Measurements from ENCODE around the gene YWHAQ. TPM values are rescaled to one million over a fixed set of nuclear protein-coding genes. Genes with fewer than 3 reads are reported as not detected.

The YWHAQ gene
- total RNA-seq = 144 TPM

GRCh38 chr2:9630736-9631552, at the start of gene YWHAQ:
YWHAQ (minus strand) TSS chr2:9630997; CDS start chr2:9630452, 545 bp downstream.
- Histone ChIP-seq H3K27me3 (ENCODE audit: insufficient read depth, low read length) (no peaks in the 10 kb centered on the region), H3K4me1 (ENCODE audit: insufficient read depth, low read length) (peaks cover 33% of the 10 kb centered on the region), H3K9me3 (ENCODE audit: low read depth, low read length) (no peaks in the 10 kb centered on the region), H3K4me3 (ENCODE audit: low read length) (peak within 1 kb of the TSS; percentile 78)

- Histone ChIP-seq H3K27me3 (ENCODE audit: insufficient read depth, low read length) (no peaks in the 10 kb centered on the region), H3K4me3 (ENCODE audit: low read length) (no peak overlapping the region)
Observed at GRCh38 chr2:9680082-9680481, 49.3 kb upstream of the YWHAQ start.

GRCh38 chr2:9679218-9679617, 48.4 kb upstream of the YWHAQ start:
- Histone ChIP-seq H3K4me1 (ENCODE audit: insufficient read depth, low read length) (peaks cover 14% of the 10 kb centered on the region), H3K27me3 (ENCODE audit: insufficient read depth, low read length) (no peaks in the 10 kb centered on the region), H3K9me3 (ENCODE audit: low read depth, low read length) (no peaks in the 10 kb centered on the region), H3K4me3 (ENCODE audit: low read length) (no peak overlapping the region)

More at GRCh38 chr2:9680082-9680481, 49.3 kb upstream of the YWHAQ start:
- H3K4me1 ChIP-seq (ENCODE audit: insufficient read depth, low read length) = peaks cover 14% of the 10 kb centered on the region
- H3K9me3 ChIP-seq (ENCODE audit: low read depth, low read length) = no peaks in the 10 kb centered on the region

- H3K4me3 ChIP-seq (ENCODE audit: low read length) = no peak overlapping the region
- peaks cover 14% of the 10 kb centered on the region for H3K4me1 ChIP-seq (ENCODE audit: insufficient read depth, low read length)
- no peaks in the 10 kb centered on the region for H3K9me3 ChIP-seq (ENCODE audit: low read depth, low read length)
- H3K27me3 ChIP-seq (ENCODE audit: insufficient read depth, low read length) = no peaks in the 10 kb centered on the region
Observed at GRCh38 chr2:9678544-9678943, 47.7 kb upstream of the YWHAQ start.

- Histone ChIP-seq H3K4me3 (ENCODE audit: low read length) (no peak overlapping the region), H3K9me3 (ENCODE audit: low read depth, low read length) (no peaks in the 10 kb centered on the region), H3K4me1 (ENCODE audit: insufficient read depth, low read length) (peaks cover 3% of the 10 kb centered on the region), H3K27me3 (ENCODE audit: insufficient read depth, low read length) (no peaks in the 10 kb centered on the region)
Observed at GRCh38 chr2:9675415-9676351, 44.9 kb upstream of the YWHAQ start.

- Histone ChIP-seq H3K4me3 (ENCODE audit: low read length) (no peak overlapping the region), H3K9me3 (ENCODE audit: low read depth, low read length) (no peaks in the 10 kb centered on the region), H3K27me3 (ENCODE audit: insufficient read depth, low read length) (no peaks in the 10 kb centered on the region), H3K4me1 (ENCODE audit: insufficient read depth, low read length) (no peaks in the 10 kb centered on the region)
Observed at GRCh38 chr2:9674891-9675414, 44.2 kb upstream of the YWHAQ start.

GRCh38 chr2:9673914-9674481, 43.2 kb upstream of the YWHAQ start:
- no peaks in the 10 kb centered on the region for H3K4me1 ChIP-seq (ENCODE audit: insufficient read depth, low read length)
- H3K27me3 ChIP-seq (ENCODE audit: insufficient read depth, low read length) = no peaks in the 10 kb centered on the region
- H3K9me3 ChIP-seq (ENCODE audit: low read depth, low read length) = no peaks in the 10 kb centered on the region
- no peak overlapping the region for H3K4me3 ChIP-seq (ENCODE audit: low read length)

GRCh38 chr2:9668687-9669345, 38.0 kb upstream of the YWHAQ start:
- Histone ChIP-seq H3K4me3 (ENCODE audit: low read length) (no peak overlapping the region), H3K4me1 (ENCODE audit: insufficient read depth, low read length) (no peaks in the 10 kb centered on the region), H3K9me3 (ENCODE audit: low read depth, low read length) (no peaks in the 10 kb centered on the region), H3K27me3 (ENCODE audit: insufficient read depth, low read length) (no peaks in the 10 kb centered on the region)

GRCh38 chr2:9667826-9668225, 37.0 kb upstream of the YWHAQ start:
- H3K27me3 ChIP-seq (ENCODE audit: insufficient read depth, low read length) = no peaks in the 10 kb centered on the region
- no peak overlapping the region for H3K4me3 ChIP-seq (ENCODE audit: low read length)
- no peaks in the 10 kb centered on the region for H3K4me1 ChIP-seq (ENCODE audit: insufficient read depth, low read length)
- H3K9me3 ChIP-seq (ENCODE audit: low read depth, low read length) = no peaks in the 10 kb centered on the region

GRCh38 chr2:9666306-9666705, 35.5 kb upstream of the YWHAQ start:
- H3K4me1 ChIP-seq (ENCODE audit: insufficient read depth, low read length) = no peaks in the 10 kb centered on the region
- H3K9me3 ChIP-seq (ENCODE audit: low read depth, low read length) = no peaks in the 10 kb centered on the region
- H3K4me3 ChIP-seq (ENCODE audit: low read length) = no peak overlapping the region
- no peaks in the 10 kb centered on the region for H3K27me3 ChIP-seq (ENCODE audit: insufficient read depth, low read length)

GRCh38 chr2:9665898-9666297, 35.1 kb upstream of the YWHAQ start:
- H3K27me3 ChIP-seq (ENCODE audit: insufficient read depth, low read length) = no peaks in the 10 kb centered on the region
- no peaks in the 10 kb centered on the region for H3K4me1 ChIP-seq (ENCODE audit: insufficient read depth, low read length)
- H3K4me3 ChIP-seq (ENCODE audit: low read length) = no peak overlapping the region
- H3K9me3 ChIP-seq (ENCODE audit: low read depth, low read length) = no peaks in the 10 kb centered on the region

- Histone ChIP-seq H3K9me3 (ENCODE audit: low read depth, low read length) (no peaks in the 10 kb centered on the region), H3K4me3 (ENCODE audit: low read length) (no peak overlapping the region), H3K4me1 (ENCODE audit: insufficient read depth, low read length) (no peaks in the 10 kb centered on the region), H3K27me3 (ENCODE audit: insufficient read depth, low read length) (no peaks in the 10 kb centered on the region)
Observed at GRCh38 chr2:9664365-9664764, 33.6 kb upstream of the YWHAQ start.

- Histone ChIP-seq H3K4me1 (ENCODE audit: insufficient read depth, low read length) (no peaks in the 10 kb centered on the region), H3K9me3 (ENCODE audit: low read depth, low read length) (no peaks in the 10 kb centered on the region), H3K27me3 (ENCODE audit: insufficient read depth, low read length) (no peaks in the 10 kb centered on the region), H3K4me3 (ENCODE audit: low read length) (no peak overlapping the region)
Observed at GRCh38 chr2:9663008-9663879, 32.4 kb upstream of the YWHAQ start.

- no peaks in the 10 kb centered on the region for H3K27me3 ChIP-seq (ENCODE audit: insufficient read depth, low read length)
- H3K4me1 ChIP-seq (ENCODE audit: insufficient read depth, low read length) = no peaks in the 10 kb centered on the region
- H3K4me3 ChIP-seq (ENCODE audit: low read length) = no peak overlapping the region
- H3K9me3 ChIP-seq (ENCODE audit: low read depth, low read length) = no peaks in the 10 kb centered on the region
Observed at GRCh38 chr2:9661261-9661660, 30.5 kb upstream of the YWHAQ start.
